Activated CD4-positive, alpha-beta T cell treated with anti-CD3 and anti-CD28 coated beads for 48 hours (primary cell): ENCODE results near the gene CMSS1.

ENCODE experiments used
- DNase-seq: peaks from one replicate; pipeline ENCODE4 v3.0.0-alpha.2; 2020

The CMSS1 gene

GRCh38 chr3:100123112-100123511 lies 305.4 kb downstream of the CMSS1 start:
- DNase-seq, result no peak

- DNase-seq, result no peak
Observed at GRCh38 chr3:100124201-100124761, 306.6 kb downstream of the CMSS1 start.

GRCh38 chr3:100125161-100125938 lies 307.7 kb downstream of the CMSS1 start:
- DNase-seq, result no peak

GRCh38 chr3:100127792-100128191 lies 310.1 kb downstream of the CMSS1 start:
- DNase-seq, result no peak

- DNase-seq, result no peak
Observed at GRCh38 chr3:100128565-100128964, 310.9 kb downstream of the CMSS1 start.

- no peak for DNase-seq
Observed at GRCh38 chr3:100129941-100130340, 312.3 kb downstream of the CMSS1 start.

- no peak for DNase-seq
Observed at GRCh38 chr3:100131241-100131640, 313.6 kb downstream of the CMSS1 start.

- DNase-seq, result no peak
Observed at GRCh38 chr3:100136921-100137320, 319.3 kb downstream of the CMSS1 start.

- no peak for DNase-seq
Observed at GRCh38 chr3:100140976-100141375, 323.3 kb downstream of the CMSS1 start.

GRCh38 chr3:100141586-100141985 lies 323.9 kb downstream of the CMSS1 start:
- DNase-seq, result no peak

GRCh38 chr3:100144255-100144866 lies 326.7 kb downstream of the CMSS1 start:
- no peak for DNase-seq

- no peak for DNase-seq
Observed at GRCh38 chr3:100149130-100149529, 331.5 kb downstream of the CMSS1 start.

GRCh38 chr3:100149713-100150415 lies 332.2 kb downstream of the CMSS1 start:
- DNase-seq, result no peak

GRCh38 chr3:100150473-100150872 lies 332.8 kb downstream of the CMSS1 start:
- DNase-seq, result no peak

- DNase-seq, result no peak
Observed at GRCh38 chr3:100151024-100151707, 333.5 kb downstream of the CMSS1 start.

- no peak for DNase-seq
Observed at GRCh38 chr3:100154171-100154570, 336.5 kb downstream of the CMSS1 start.

GRCh38 chr3:100155128-100155527 lies 337.5 kb downstream of the CMSS1 start:
- DNase-seq, result no peak

- DNase-seq, result no peak
Observed at GRCh38 chr3:100155590-100155989, 337.9 kb downstream of the CMSS1 start.

GRCh38 chr3:100157685-100158084 lies 340.0 kb downstream of the CMSS1 start:
- no peak for DNase-seq

- DNase-seq, result no peak
Observed at GRCh38 chr3:100158918-100159330, 341.3 kb downstream of the CMSS1 start.

- DNase-seq, result no peak
Observed at GRCh38 chr3:100159331-100160153, 341.9 kb downstream of the CMSS1 start.

- DNase-seq, result no peak
Observed at GRCh38 chr3:100160521-100160920, 342.9 kb downstream of the CMSS1 start.
